ENCODE measurements around the gene RASL12.
"Not testable (repeated sequence)": the region's sequence is repeated elsewhere in the genome, so short reads cannot be mapped to it uniquely, and the experiment has no call there.

RASL12 gene

DNA sequence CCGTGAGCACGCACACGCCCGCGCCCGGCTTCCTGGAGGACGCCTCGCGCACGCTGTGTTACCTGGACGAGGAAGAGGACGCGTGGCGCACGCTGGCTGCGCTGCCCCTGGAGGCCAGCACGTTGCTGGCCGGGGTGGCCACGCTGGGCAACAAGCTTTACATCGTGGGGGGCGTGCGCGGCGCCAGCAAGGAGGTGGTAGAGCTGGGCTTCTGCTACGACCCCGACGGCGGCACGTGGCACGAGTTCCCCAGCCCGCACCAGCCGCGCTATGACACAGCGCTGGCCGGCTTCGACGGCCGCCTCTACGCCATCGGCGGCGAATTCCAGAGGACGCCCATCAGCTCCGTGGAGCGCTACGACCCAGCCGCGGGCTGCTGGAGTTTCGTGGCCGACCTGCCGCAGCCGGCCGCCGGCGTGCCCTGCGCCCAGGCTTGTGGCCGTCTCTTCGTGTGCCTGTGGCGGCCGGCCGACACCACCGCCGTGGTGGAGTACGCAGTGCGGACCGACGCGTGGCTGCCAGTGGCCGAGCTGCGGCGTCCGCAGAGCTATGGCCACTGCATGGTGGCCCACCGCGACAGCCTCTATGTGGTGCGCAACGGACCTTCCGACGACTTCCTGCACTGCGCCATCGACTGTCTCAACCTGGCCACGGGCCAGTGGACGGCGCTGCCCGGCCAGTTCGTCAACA, 9.6 kb upstream of the RASL12 start:
- Mint-ChIP-seq H3K27ac (ENCODE audit: low read depth) (no peak overlapping the region), H3K27me3 (peaks cover 50% of the 10 kb centered on the region), H3K9me3 (no peaks in the 10 kb centered on the region), H3K4me3 (no peak overlapping the region), H3K4me1 (peaks cover 9% of the 10 kb centered on the region), H3K36me3 (ENCODE audit: insufficient read depth) (peaks cover 2% of the 10 kb centered on the region)
- no peak for DNase-seq (ENCODE audit: low spot score in 2 of 2)
- ATAC-seq (replicated peaks; ENCODE audit: extremely low read depth, poor library complexity, severe bottlenecking), result no peak

DNA sequence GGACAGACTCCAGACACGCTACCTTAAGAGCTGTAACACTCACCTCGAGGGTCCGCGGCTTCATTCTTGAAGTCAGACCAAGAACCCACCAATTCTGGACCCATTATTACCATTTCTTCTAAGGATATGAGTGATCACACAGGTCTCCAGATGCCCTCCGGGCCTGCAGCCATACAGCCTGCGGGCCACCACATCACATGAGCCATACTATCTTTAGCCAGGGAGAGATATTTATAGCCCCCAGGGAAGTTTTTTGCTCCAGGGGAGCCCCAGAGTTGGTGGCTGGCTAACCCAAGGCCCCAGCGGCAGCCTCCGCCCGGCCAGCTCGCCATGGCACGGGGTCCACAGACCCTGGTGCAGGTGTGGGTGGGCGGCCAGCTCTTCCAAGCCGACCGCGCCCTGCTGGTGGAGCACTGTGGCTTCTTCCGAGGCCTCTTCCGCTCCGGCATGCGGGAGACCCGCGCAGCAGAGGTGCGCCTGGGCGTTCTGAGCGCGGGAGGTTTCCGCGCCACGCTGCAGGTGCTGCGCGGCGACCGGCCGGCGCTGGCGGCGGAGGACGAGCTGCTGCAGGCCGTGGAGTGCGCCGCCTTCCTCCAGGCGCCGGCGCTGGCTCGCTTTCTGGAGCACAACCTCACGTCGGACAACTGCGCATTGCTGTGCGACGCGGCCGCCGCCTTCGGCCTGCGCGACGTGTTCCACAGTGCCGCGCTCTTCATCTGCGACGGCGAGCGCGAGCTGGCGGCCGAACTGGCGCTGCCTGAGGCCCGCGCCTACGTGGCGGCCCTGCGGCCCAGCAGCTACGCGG, 8.9 kb upstream of the RASL12 start, which contains the start of gene KBTBD13:
Gene KBTBD13 (plus strand): TSS at position 261 of the 805 bp plus-strand sequence. CDS start 70 bp downstream, at position 331.
- H3K36me3 Mint-ChIP-seq (ENCODE audit: insufficient read depth), result peaks cover 2% of the 10 kb centered on the region
- H3K27me3 Mint-ChIP-seq, result peaks cover 43% of the 10 kb centered on the region
- DNase-seq (ENCODE audit: low spot score in 2 of 2) (no peak), ATAC-seq (replicated peaks; ENCODE audit: extremely low read depth, poor library complexity, severe bottlenecking) (no peak)
- peaks cover 5% of the 10 kb centered on the region for H3K4me1 Mint-ChIP-seq
- H3K9me3 Mint-ChIP-seq, result no peaks in the 10 kb centered on the region
- no peak within 1 kb of the TSS for H3K4me3 Mint-ChIP-seq
- no peak within 1 kb of the TSS for H3K27ac Mint-ChIP-seq (ENCODE audit: low read depth)

DNA sequence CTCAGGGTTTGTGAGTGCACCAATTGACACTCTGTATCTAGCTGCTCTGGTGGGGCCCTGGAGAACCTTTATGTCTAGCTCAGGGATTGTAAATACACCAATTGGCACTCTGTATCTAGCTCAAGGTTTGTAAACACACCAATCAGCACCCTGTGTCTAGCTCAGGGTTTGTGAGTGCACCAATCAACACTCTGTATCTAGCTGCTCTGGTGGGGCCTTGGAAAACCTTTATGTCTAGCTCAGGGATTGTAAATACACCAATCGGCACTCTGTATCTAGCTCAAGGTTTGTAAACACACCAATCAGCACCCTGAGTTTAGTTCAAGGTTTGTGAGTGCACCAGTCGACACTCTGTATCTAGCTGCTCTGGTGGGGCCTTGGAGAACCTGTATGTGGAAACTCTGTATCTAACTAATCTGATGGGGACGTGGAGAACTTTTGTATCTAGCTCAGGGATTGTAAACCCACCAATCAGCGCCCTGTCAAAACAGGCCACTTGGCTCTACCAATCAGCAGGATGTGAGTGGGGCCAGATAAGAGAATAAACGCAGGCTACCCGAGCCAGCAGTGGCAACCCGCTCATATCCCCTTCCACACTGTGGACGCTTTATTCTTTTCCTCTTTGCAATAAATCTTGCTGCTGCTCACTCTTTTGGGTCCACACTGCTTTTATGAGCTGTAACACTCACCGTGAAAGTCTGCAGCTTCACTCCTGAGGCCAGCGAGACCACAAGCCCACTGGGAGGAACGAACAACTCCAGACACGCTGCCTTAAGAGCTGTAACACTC, 8.0 kb upstream of the RASL12 start:
- H3K4me1 Mint-ChIP-seq; H3K36me3 Mint-ChIP-seq (ENCODE audit: insufficient read depth); H3K4me3 Mint-ChIP-seq; H3K27ac Mint-ChIP-seq (ENCODE audit: low read depth); DNase-seq (ENCODE audit: low spot score in 2 of 2); ATAC-seq (replicated peaks; ENCODE audit: extremely low read depth, poor library complexity, severe bottlenecking); H3K9me3 Mint-ChIP-seq: not testable (repeated sequence)
- H3K27me3 Mint-ChIP-seq, result peaks cover 34% of the 10 kb centered on the region

DNA sequence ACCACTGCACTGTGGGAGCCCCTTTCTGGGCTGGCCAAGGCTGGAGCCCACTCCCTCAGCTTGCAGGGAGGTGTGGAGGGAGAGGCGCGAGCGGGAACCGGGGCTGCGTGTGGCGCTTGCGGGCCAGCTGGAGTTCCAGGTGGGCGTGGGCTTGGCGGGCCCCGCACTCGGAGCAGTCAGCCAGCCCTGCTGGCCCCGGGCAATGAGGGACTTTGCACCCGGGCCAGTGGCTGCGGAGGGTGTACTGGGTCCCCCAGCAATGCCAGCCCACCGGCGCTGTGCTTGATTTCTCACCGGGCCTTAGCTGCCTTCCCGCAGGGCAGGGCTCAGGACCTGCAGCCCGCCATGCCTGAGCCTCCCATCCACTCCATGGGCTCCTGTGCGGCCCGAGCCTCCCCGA, 7.2 kb upstream of the RASL12 start:
- not testable (repeated sequence) for DNase-seq (ENCODE audit: low spot score in 2 of 2); H3K36me3 Mint-ChIP-seq (ENCODE audit: insufficient read depth); H3K4me1 Mint-ChIP-seq; ATAC-seq (replicated peaks; ENCODE audit: extremely low read depth, poor library complexity, severe bottlenecking); H3K4me3 Mint-ChIP-seq; H3K27ac Mint-ChIP-seq (ENCODE audit: low read depth); H3K9me3 Mint-ChIP-seq
- H3K27me3 Mint-ChIP-seq, result peaks cover 31% of the 10 kb centered on the region

DNA sequence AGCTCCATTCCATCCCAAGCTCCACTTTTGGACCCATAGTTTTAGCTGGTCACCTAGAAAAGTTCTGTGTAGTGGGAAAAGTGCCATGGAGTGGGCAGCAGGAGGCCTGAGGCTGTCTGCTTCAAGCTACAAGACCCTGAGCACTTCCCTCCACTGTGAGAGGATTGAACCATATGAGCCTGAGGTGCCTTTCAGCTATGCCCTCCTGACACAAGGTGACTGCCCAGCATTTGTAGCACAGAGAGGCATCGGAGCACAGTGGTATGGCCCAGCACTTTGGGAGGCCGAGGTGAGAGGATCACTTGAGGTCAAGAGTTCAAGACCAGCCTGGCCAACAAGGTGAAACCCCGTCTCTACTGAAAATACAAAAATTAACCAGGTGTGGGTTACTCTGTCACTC, 4.8 kb upstream of the RASL12 start:
- Mint-ChIP-seq H3K9me3 (no peaks in the 10 kb centered on the region), H3K4me1 (peaks cover under 1% of the 10 kb centered on the region), H3K27me3 (peaks cover 22% of the 10 kb centered on the region), H3K27ac (ENCODE audit: low read depth) (no peak overlapping the region), H3K36me3 (ENCODE audit: insufficient read depth) (peaks cover 2% of the 10 kb centered on the region), H3K4me3 (no peak overlapping the region)
- DNase-seq (ENCODE audit: low spot score in 2 of 2) (no peak), ATAC-seq (replicated peaks; ENCODE audit: extremely low read depth, poor library complexity, severe bottlenecking) (no peak)

DNA sequence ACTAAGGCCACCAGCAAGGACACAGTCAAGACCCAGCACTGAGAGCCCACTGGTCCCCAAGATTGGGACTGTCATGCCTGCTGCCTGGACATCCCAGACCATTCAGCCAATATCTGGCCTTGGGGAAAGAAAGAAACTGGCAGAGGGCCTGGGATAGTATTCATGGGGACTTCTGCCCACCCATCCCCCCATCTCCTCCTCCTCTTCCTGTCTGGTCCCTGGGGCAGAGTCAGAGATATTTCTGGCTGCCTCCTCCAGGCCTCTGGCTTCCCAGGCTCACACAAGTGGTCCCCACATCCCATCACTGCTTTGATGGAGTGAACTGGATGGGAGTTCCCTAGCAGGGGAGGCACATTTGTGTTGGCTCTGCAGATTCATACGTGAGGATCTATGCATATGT, 4.2 kb upstream of the RASL12 start:
- no peak overlapping the region for H3K4me3 Mint-ChIP-seq

DNA sequence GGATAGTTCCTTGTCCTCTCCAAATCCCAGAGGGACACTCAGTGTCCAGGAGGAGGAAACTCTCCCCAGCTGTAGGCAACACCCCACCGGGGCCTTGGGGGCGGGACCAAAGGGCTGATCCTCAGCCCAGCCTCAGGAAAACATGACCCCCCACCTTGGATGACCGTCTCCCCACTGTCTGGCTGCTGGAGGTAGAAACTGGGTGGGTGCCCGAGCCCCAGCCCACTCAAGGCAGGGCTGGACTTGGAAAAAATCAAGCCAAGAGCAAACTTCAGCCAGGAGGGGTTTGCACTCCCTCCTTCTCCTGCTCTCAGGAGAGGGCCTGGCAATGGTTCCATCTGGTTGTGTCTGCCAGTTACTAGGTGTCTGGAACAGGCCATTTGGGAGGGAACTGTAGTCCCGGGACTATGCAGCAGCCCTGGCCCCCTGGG, 3.6 kb upstream of the RASL12 start:
- Mint-ChIP-seq H3K36me3 (ENCODE audit: insufficient read depth) (peaks cover 2% of the 10 kb centered on the region), H3K27ac (ENCODE audit: low read depth) (no peak overlapping the region), H3K4me3 (no peak overlapping the region), H3K4me1 (peaks cover 6% of the 10 kb centered on the region), H3K27me3 (peaks cover 30% of the 10 kb centered on the region), H3K9me3 (no peaks in the 10 kb centered on the region)
- DNase-seq (ENCODE audit: low spot score in 2 of 2) (no peak), ATAC-seq (replicated peaks; ENCODE audit: extremely low read depth, poor library complexity, severe bottlenecking) (no peak)

More for the DNA sequence above, 4.2 kb upstream of the RASL12 start:
- Mint-ChIP-seq H3K27ac (ENCODE audit: low read depth) (no peak overlapping the region), H3K36me3 (ENCODE audit: insufficient read depth) (peaks cover 2% of the 10 kb centered on the region), H3K4me1 (peaks cover 4% of the 10 kb centered on the region), H3K27me3 (peaks cover 27% of the 10 kb centered on the region), H3K9me3 (no peaks in the 10 kb centered on the region)
- ATAC-seq (replicated peaks; ENCODE audit: extremely low read depth, poor library complexity, severe bottlenecking) (no peak), DNase-seq (ENCODE audit: low spot score in 2 of 2) (no peak)

DNA sequence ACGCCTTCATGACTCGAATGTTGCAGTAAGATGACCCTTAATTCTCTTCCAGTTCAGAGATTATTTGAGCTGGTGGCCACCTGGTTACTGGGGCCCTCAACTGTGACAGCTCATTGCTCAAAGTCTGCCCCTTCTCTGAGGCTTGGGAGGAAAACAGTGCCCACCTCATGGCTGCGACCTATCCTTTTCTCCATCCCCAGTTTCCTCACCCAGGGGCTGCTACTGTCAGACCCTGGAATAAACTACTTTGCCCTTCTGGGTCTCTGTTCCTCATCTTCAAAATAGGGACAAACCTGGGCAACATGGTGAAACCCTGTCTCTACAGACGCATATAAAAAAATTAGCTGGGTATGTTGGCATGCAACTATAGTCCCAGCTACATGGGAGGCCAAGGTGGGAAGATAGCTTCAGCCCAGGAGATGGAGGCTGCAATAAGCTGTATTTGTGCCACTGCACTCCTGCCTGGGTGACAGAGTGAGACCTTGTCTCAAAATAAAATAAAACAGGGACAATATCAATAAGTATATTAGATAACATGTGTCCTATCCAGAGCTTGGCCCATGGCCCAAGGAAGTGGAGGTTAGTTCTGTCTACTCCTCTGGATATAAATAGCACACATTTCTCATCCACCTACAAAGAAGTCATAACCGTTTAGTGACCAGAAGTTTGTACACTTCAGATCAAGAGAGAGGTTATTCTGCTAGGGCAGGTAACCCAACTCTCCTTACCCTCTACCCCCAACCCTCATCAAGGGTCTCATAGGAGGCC, 2.2 kb upstream of the RASL12 start:
- no peak overlapping the region for H3K4me3 Mint-ChIP-seq
- peaks cover 37% of the 10 kb centered on the region for H3K27me3 Mint-ChIP-seq
- H3K36me3 Mint-ChIP-seq (ENCODE audit: insufficient read depth), result no peaks in the 10 kb centered on the region
- no peak for DNase-seq (ENCODE audit: low spot score in 2 of 2)
- no peak for ATAC-seq (replicated peaks; ENCODE audit: extremely low read depth, poor library complexity, severe bottlenecking)
- H3K9me3 Mint-ChIP-seq, result no peaks in the 10 kb centered on the region
- H3K4me1 Mint-ChIP-seq, result peaks cover 6% of the 10 kb centered on the region
- H3K27ac Mint-ChIP-seq (ENCODE audit: low read depth), result no peak overlapping the region

DNA sequence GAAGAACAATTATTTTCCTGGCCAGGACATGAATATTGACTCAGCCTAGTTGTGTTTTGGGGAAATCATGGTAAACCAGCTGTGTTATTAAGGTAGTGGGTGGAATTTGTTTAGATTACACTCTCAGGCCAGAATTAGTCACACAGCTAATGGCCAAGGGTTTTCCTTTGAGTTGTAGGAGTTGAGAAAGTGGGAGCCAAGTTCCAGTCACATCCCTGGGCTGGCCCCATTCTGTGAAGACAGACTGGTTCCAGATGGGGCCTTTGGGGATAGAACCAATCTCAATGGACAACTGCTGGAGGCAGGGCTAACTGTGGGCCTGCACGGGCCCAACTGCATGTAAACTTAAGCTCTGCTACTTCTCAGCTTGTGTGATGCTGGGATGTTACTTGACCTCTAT, 1.4 kb upstream of the RASL12 start:
- no peaks in the 10 kb centered on the region for H3K9me3 Mint-ChIP-seq
- H3K36me3 Mint-ChIP-seq (ENCODE audit: insufficient read depth), result no peaks in the 10 kb centered on the region
- no peak for ATAC-seq (replicated peaks; ENCODE audit: extremely low read depth, poor library complexity, severe bottlenecking)
- no peak for DNase-seq (ENCODE audit: low spot score in 2 of 2)
- H3K4me3 Mint-ChIP-seq, result no peak overlapping the region
- H3K27ac Mint-ChIP-seq (ENCODE audit: low read depth), result no peak overlapping the region
- peaks cover 6% of the 10 kb centered on the region for H3K4me1 Mint-ChIP-seq
- H3K27me3 Mint-ChIP-seq, result peaks cover 39% of the 10 kb centered on the region

DNA sequence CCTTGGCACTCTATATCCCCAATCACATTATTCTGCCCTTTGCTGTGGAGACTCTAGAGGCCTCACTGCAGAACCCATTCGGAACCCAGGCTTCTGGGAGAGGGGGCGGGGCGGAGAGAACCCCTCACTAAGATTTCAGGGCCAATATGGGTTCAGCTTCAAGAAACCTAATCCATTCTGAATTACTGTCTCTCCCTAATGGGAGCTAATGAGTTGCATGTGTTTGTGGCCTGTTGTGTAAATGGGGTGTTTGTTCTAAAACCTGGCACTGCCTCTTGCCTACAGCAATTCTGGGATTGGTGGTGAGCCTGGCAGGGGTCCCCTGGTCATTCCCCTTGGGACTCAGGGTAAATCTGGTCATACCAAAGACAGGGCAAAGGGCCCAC, 605 bp upstream of the RASL12 start:
- DNase-seq (ENCODE audit: low spot score in 2 of 2) (no peak), ATAC-seq (replicated peaks; ENCODE audit: extremely low read depth, poor library complexity, severe bottlenecking) (no peak)
- peaks cover 46% of the 10 kb centered on the region for H3K27me3 Mint-ChIP-seq
- H3K9me3 Mint-ChIP-seq, result no peaks in the 10 kb centered on the region
- peaks cover 6% of the 10 kb centered on the region for H3K4me1 Mint-ChIP-seq
- H3K27ac Mint-ChIP-seq (ENCODE audit: low read depth), result no peak overlapping the region
- peak overlapping the region; percentile 50 for H3K4me3 Mint-ChIP-seq
- H3K36me3 Mint-ChIP-seq (ENCODE audit: insufficient read depth), result no peaks in the 10 kb centered on the region

DNA sequence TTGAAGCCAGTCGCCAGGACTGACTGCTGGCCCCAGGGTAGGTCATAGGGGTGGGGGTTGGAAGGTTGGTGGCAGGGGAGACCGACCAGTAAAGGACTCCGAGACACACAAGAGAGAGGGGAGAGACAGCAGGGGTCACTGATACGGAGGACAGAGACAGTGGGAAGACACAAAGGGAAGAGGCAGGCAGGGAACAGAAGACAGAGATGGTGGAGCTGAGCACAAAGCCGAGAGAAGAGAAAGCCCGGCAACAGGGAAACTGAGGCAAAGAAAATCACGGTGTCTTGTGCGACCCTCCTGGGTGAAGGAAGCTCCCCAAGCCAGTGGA, 510 bp downstream of the RASL12 start:
- Mint-ChIP-seq H3K27me3 (peaks cover 51% of the 10 kb centered on the region), H3K27ac (ENCODE audit: low read depth) (no peak overlapping the region), H3K9me3 (no peaks in the 10 kb centered on the region), H3K4me1 (peaks cover 6% of the 10 kb centered on the region), H3K36me3 (ENCODE audit: insufficient read depth) (no peaks in the 10 kb centered on the region), H3K4me3 (peak overlapping the region; percentile 4)
- ATAC-seq (replicated peaks; ENCODE audit: extremely low read depth, poor library complexity, severe bottlenecking) (no peak), DNase-seq (ENCODE audit: low spot score in 2 of 2) (no peak)

DNA sequence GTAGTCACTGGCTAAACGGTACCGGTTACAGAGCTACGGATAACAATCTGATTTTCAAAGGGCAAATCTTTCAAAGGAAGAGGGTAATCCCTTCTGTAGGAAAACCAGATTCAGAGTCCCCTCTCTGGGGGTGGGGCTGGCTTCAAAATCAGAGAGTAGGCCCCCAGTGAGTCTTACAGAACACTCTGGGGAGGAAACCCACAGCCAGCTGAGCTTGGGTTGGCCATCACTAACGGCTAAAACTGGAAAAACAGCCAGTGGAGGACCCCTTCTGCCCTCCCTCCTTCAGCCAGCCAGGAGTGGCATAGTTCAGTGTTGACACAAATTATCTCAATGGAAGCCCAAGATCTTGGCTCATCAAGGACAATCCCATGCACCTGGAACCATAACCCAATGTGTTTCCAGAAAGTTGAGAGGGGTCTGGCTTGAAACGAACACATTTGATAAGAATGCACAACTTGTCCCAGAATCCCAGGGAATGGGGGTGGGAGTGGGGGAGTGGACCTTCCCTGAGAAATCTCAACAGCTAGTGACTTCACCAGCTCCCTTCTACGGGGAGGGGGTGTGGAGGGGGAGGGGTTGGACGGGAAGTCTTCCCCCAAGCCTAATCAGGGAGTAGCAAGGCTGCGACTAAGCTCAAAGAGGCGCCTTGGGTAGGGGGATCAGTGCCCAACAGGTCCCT, 1.0 kb downstream of the RASL12 start:
- ATAC-seq (replicated peaks; ENCODE audit: extremely low read depth, poor library complexity, severe bottlenecking) (no peak), DNase-seq (ENCODE audit: low spot score in 2 of 2) (no peak)
- H3K27me3 Mint-ChIP-seq, result peaks cover 51% of the 10 kb centered on the region
- H3K4me1 Mint-ChIP-seq, result peaks cover 6% of the 10 kb centered on the region
- H3K9me3 Mint-ChIP-seq, result no peaks in the 10 kb centered on the region
- H3K36me3 Mint-ChIP-seq (ENCODE audit: insufficient read depth), result no peaks in the 10 kb centered on the region
- H3K4me3 Mint-ChIP-seq, result peak overlapping the region; percentile 4
- no peak overlapping the region for H3K27ac Mint-ChIP-seq (ENCODE audit: low read depth)

All from central memory CD8-positive, alpha-beta T cell (primary cell).